H9 (cell line): ENCODE measurements around the gene RHOJ. TPM values are rescaled to one million over a fixed set of nuclear protein-coding genes. Genes with fewer than 3 reads are reported as not detected.

Experiments
- DNase-seq: peaks from one replicate; pipeline ENCODE4 v3.0.0-alpha.2; 2017
- H2AFZ ChIP-seq: one replicate; pipeline ENCODE4 v1.6.1; 2013; ENCODE audit warnings: mild to moderate bottlenecking, low read length, control low read depth, moderate library complexity
- H2AK5ac ChIP-seq: 2 replicates; pipeline ENCODE4 v1.6.1; 2013; ENCODE audit warnings: low read length, control low read depth, mixed read lengths; ENCODE audit not compliant: insufficient read length
- H2BK120ac ChIP-seq: one replicate; pipeline ENCODE4 v1.6.1; 2013; ENCODE audit warnings: low read depth, mild to moderate bottlenecking, low read length, control low read depth, inconsistent platforms; ENCODE audit not compliant: poor library complexity, severe bottlenecking
- H2BK12ac ChIP-seq: 2 replicates; pipeline ENCODE4 v1.6.1; 2013; ENCODE audit warnings: low read length, control low read depth, mixed read lengths, low read depth; ENCODE audit not compliant: insufficient read length
- H2BK15ac ChIP-seq: 2 replicates; pipeline ENCODE4 v1.6.1; 2013; ENCODE audit warnings: low read depth, low read length, control low read depth
- H2BK20ac ChIP-seq: one replicate; pipeline ENCODE4 v1.6.1; 2013; ENCODE audit warnings: low read depth, mild to moderate bottlenecking, low read length, control low read depth, inconsistent platforms; ENCODE audit not compliant: poor library complexity, severe bottlenecking
- H2BK5ac ChIP-seq: 2 replicates; pipeline ENCODE4 v1.6.1; 2013; ENCODE audit warnings: low read length, control low read depth, mixed read lengths; ENCODE audit not compliant: insufficient read length
- H3K14ac ChIP-seq: 2 replicates; pipeline ENCODE4 v1.6.1; 2013; ENCODE audit warnings: low read length, control low read depth; ENCODE audit not compliant: insufficient read depth
- H3K18ac ChIP-seq: 2 replicates; pipeline ENCODE4 v1.6.1; 2013; ENCODE audit warnings: low read depth, mild to moderate bottlenecking, mixed read lengths, low read length, control low read depth; ENCODE audit not compliant: insufficient read length
- H3K23ac ChIP-seq: 2 replicates; pipeline ENCODE4 v1.6.1; 2013; ENCODE audit warnings: low read length, control low read depth, mixed read lengths, low read depth; ENCODE audit not compliant: insufficient read length
- H3K23me2 ChIP-seq: 2 replicates; pipeline ENCODE4 v1.6.1; 2013; ENCODE audit warnings: low read depth, mild to moderate bottlenecking, mixed read lengths, low read length, control low read depth; ENCODE audit not compliant: insufficient read length, poor library complexity, severe bottlenecking
- H3K27ac ChIP-seq: 2 replicates; pipeline ENCODE4 v1.5.1; 2013; ENCODE audit warnings: low read length, control low read depth, mixed read lengths, low read depth; ENCODE audit not compliant: insufficient read length
- H3K27me3 ChIP-seq: 2 replicates; pipeline ENCODE4 v1.6.1; 2013; ENCODE audit warnings: low read length, control low read depth, inconsistent platforms; ENCODE audit not compliant: insufficient read depth
- H3K4ac ChIP-seq: 2 replicates; pipeline ENCODE4 v1.6.1; 2013; ENCODE audit warnings: low read depth, mild to moderate bottlenecking, control low read depth, inconsistent platforms, low read length, moderate library complexity
- H3K4me1 ChIP-seq: 2 replicates; pipeline ENCODE4 v1.6.1; 2013; ENCODE audit warnings: low read length, control low read depth, inconsistent platforms; ENCODE audit not compliant: insufficient read depth
- H3K4me2 ChIP-seq: 2 replicates; pipeline ENCODE4 v1.6.1; 2013; ENCODE audit warnings: low read length, control low read depth, mixed read lengths; ENCODE audit not compliant: insufficient read length, insufficient read depth
- H3K56ac ChIP-seq: 2 replicates; pipeline ENCODE4 v1.6.1; 2013; ENCODE audit warnings: low read depth, mild to moderate bottlenecking, mixed read lengths, low read length, control low read depth; ENCODE audit not compliant: insufficient read length
- H3K79me1 ChIP-seq: 2 replicates; pipeline ENCODE4 v1.6.1; 2013; ENCODE audit warnings: low read depth, mild to moderate bottlenecking, moderate library complexity, low read length, control low read depth, inconsistent platforms; ENCODE audit not compliant: insufficient read depth, poor library complexity, severe bottlenecking
- H3K79me2 ChIP-seq: 2 replicates; pipeline ENCODE4 v1.6.1; 2013; ENCODE audit warnings: low read length, control low read depth, inconsistent platforms; ENCODE audit not compliant: insufficient read depth
- H3K9ac ChIP-seq: 2 replicates; pipeline ENCODE4 v1.6.1; 2013; ENCODE audit warnings: low read length, control low read depth, mixed read lengths; ENCODE audit not compliant: insufficient read length; ENCODE audit errors: extremely low read depth
- H3K9me3 ChIP-seq: one replicate; pipeline ENCODE4 v1.6.1; 2013; ENCODE audit warnings: low read depth, low read length, inconsistent platforms; ENCODE audit not compliant: control insufficient read depth
- H3T11ph ChIP-seq: one replicate; pipeline ENCODE4 v1.6.1; 2013; ENCODE audit warnings: mild to moderate bottlenecking, low read length, control low read depth, inconsistent platforms
- H4K20me1 ChIP-seq: one replicate; pipeline ENCODE4 v1.6.1; 2013; ENCODE audit not compliant: control insufficient read depth, insufficient read length, insufficient read depth
- H4K5ac ChIP-seq: 2 replicates; pipeline ENCODE4 v1.6.1; 2013; ENCODE audit warnings: low read depth, mild to moderate bottlenecking, mixed read lengths, low read length, control low read depth; ENCODE audit not compliant: insufficient read length
- H4K8ac ChIP-seq: replicated peaks from 2 replicates; pipeline ENCODE4 v1.6.1; 2013; ENCODE audit warnings: low read length, control low read depth, mixed read lengths, low read depth; ENCODE audit not compliant: insufficient read length
- H4K91ac ChIP-seq: 2 replicates; pipeline ENCODE4 v1.6.1; 2013; ENCODE audit warnings: low read depth, mild to moderate bottlenecking, moderate library complexity, mixed read lengths, low read length, control low read depth; ENCODE audit not compliant: insufficient read length
- H3K27ac Mint-ChIP-seq, 3 experiments: 2 replicates in 2 of 3; 3 replicates in 1 of 3; pipeline ENCODE4 v1.8.0; 2020 to 2021; ENCODE audit warnings: mixed read lengths in 3 of 3, mild to moderate bottlenecking in 1 of 3, moderate library complexity in 1 of 3
- H3K27me3 Mint-ChIP-seq: 2 replicates; pipeline ENCODE4 v1.8.0; 2021; ENCODE audit warnings: low read depth, mild to moderate bottlenecking, moderate library complexity, mixed read lengths
- H3K36me3 Mint-ChIP-seq, 3 experiments: 2 replicates in 2 of 3; 3 replicates in 1 of 3; pipeline ENCODE4 v1.8.0; 2020 to 2021; ENCODE audit warnings: low read depth in 3 of 3, mixed read lengths in 3 of 3; ENCODE audit not compliant: insufficient read depth in 1 of 3
- H3K4me1 Mint-ChIP-seq, 2 experiments: 2 replicates each; pipeline ENCODE4 v1.8.0; 2020; ENCODE audit warnings: mixed read lengths in 2 of 2
- H3K4me3 Mint-ChIP-seq, 2 experiments: 2 replicates in 1 of 2; 3 replicates in 1 of 2; pipeline ENCODE4 v1.8.0; 2020 to 2021; ENCODE audit warnings: mild to moderate bottlenecking in 2 of 2, mixed read lengths in 2 of 2, moderate library complexity in 1 of 2
- H3K9me3 Mint-ChIP-seq, 2 experiments: 2 replicates in 1 of 2; 3 replicates in 1 of 2; pipeline ENCODE4 v1.8.0; 2020; ENCODE audit warnings: mild to moderate bottlenecking in 2 of 2, mixed read lengths in 2 of 2, moderate library complexity in 1 of 2
- CTCF ChIP-seq: fragments of 200-600 bp; sonication (generic); conservative IDR thresholded peaks from 3 replicates; pipeline ENCODE4 v1.8.0; 2021; ENCODE audit warnings: antibody characterized with exemption, mild to moderate bottlenecking
- WGBS: extraction: QIAGEN DNeasy Blood & Tissue Kit; methylation state at CpG from one replicate; pipeline ENCODE4 v1.1.7; 2013; ENCODE audit warnings: missing lambda C conversion rate, low lambda C conversion rate, mixed read lengths; ENCODE audit not compliant: insufficient read length; ENCODE audit errors: extremely low coverage; 5-methylcytosine and 5-hydroxymethylcytosine counted together
- total RNA-seq: library from RNA; stranded (reverse); gene quantifications from 2 replicates; pipeline ENCODE4 v1.2.1, GENCODE V29; 2021

RHOJ gene
- total RNA-seq, 1 experiment from 2014 or later, result not detected

- no peak overlapping the region for H3K9ac ChIP-seq
- no peak overlapping the region for H4K91ac ChIP-seq
- H3K79me2 ChIP-seq, result no peaks in the 10 kb centered on the region
- no peak overlapping the region for H3K27ac ChIP-seq
- Mint-ChIP-seq H3K4me1 (peaks cover 11 to 14% of the 10 kb centered on the region in 2 experiments), H3K27ac (peak overlapping the region in 2 of 3 experiments; percentile 3 to 16; a peak in 2 of 7 replicates), H3K4me3 (no peak overlapping the region), H3K27me3 (no peaks in the 10 kb centered on the region), H3K9me3 (no peaks in the 10 kb centered on the region), H3K36me3 (no peaks in the 10 kb centered on the region)
- peaks cover 5% of the 10 kb centered on the region; the same call in 1 of the 2 replicates for H3K4me1 ChIP-seq
- H2AFZ ChIP-seq, result no peak overlapping the region
- no peak for TF ChIP-seq CTCF
- no peak overlapping the region for H3K56ac ChIP-seq
- WGBS, result no CpG with 5 or more reads among the region's 9 CpGs
- no peak overlapping the region for H2BK12ac ChIP-seq
- H2AK5ac ChIP-seq, result no peak overlapping the region
- no peaks in the 10 kb centered on the region for H3K9me3 ChIP-seq
- no peaks in the 10 kb centered on the region for H3K23me2 ChIP-seq
- no peaks in the 10 kb centered on the region for H3K79me1 ChIP-seq
- no peak overlapping the region for H2BK15ac ChIP-seq
- H3T11ph ChIP-seq, result no peak overlapping the region
- H3K18ac ChIP-seq, result no peak overlapping the region
- H2BK20ac ChIP-seq, result no peak overlapping the region
- H2BK5ac ChIP-seq, result no peak overlapping the region
- no peak overlapping the region for H3K4ac ChIP-seq
- no peaks in the 10 kb centered on the region for H4K20me1 ChIP-seq
- H3K23ac ChIP-seq, result no peak overlapping the region
- no peak overlapping the region for H4K5ac ChIP-seq
- no peak overlapping the region for H4K8ac ChIP-seq
- no peak overlapping the region for H2BK120ac ChIP-seq
- DNase-seq, result no peak
- H3K27me3 ChIP-seq, result no peaks in the 10 kb centered on the region
- no peak overlapping the region for H3K14ac ChIP-seq
- no peak overlapping the region for H3K4me2 ChIP-seq
These were observed 118.8 kb downstream of the RHOJ start for GRCh38 chr14:63322897-63323573.
